Glutamatergic neuron (in vitro differentiated cells): Measurements from ENCODE around the gene SIGLEC12. TPM values are rescaled to one million over a fixed set of nuclear protein-coding genes. Genes with fewer than 3 reads are reported as not detected.

Experiments
- DNase-seq: peaks from one replicate; pipeline ENCODE4 v3.0.0; 2022
- H3K27ac Mint-ChIP-seq: one replicate; pipeline ENCODE4 v1.8.0; 2020; ENCODE audit warnings: mild to moderate bottlenecking, mixed read lengths, inconsistent platforms; ENCODE audit not compliant: unreplicated experiment
- H3K27me3 Mint-ChIP-seq: one replicate; pipeline ENCODE4 v1.8.0; 2020; ENCODE audit warnings: mild to moderate bottlenecking, moderate library complexity, mixed read lengths, inconsistent platforms; ENCODE audit not compliant: unreplicated experiment
- H3K36me3 Mint-ChIP-seq: one replicate; pipeline ENCODE4 v1.8.0; 2020; ENCODE audit warnings: mild to moderate bottlenecking, mixed read lengths, inconsistent platforms; ENCODE audit not compliant: unreplicated experiment
- H3K4me1 Mint-ChIP-seq: one replicate; pipeline ENCODE4 v1.8.0; 2020; ENCODE audit warnings: mild to moderate bottlenecking, low read depth, mixed read lengths, inconsistent platforms; ENCODE audit not compliant: unreplicated experiment
- H3K4me3 Mint-ChIP-seq: one replicate; pipeline ENCODE4 v1.8.0; 2020; ENCODE audit warnings: mild to moderate bottlenecking, mixed read lengths, inconsistent platforms; ENCODE audit not compliant: unreplicated experiment
- H3K9me3 Mint-ChIP-seq: one replicate; pipeline ENCODE4 v1.8.0; 2020; ENCODE audit warnings: mild to moderate bottlenecking, moderate library complexity, mixed read lengths, inconsistent platforms; ENCODE audit not compliant: unreplicated experiment
- CTCF ChIP-seq: fragments of 200-600 bp; sonication (generic); IDR thresholded peaks from one replicate; pipeline ENCODE4 v1.5.0; 2021; ENCODE audit not compliant: partially characterized antibody, unreplicated experiment
- total RNA-seq: library from RNA; stranded (reverse); fragmentation: NEBNext Ultra II Directional; extraction: Animal tissue kit (Norgen Biotek cat#: 25700); gene quantifications from one replicate; pipeline ENCODE4 v1.2.1, GENCODE V29; 2021; ENCODE audit not compliant: unreplicated experiment

The SIGLEC12 gene
- total RNA-seq, 1 donor from 2014 or later = not detected

GRCh38 chr19:51485960-51486660 is 15.5 kb downstream of the SIGLEC12 start:
- Mint-ChIP-seq H3K27ac (no peak overlapping the region), H3K4me3 (no peak overlapping the region), H3K27me3 (peaks cover 2% of the 10 kb centered on the region), H3K4me1 (no peaks in the 10 kb centered on the region), H3K36me3 (no peaks in the 10 kb centered on the region), H3K9me3 (peaks cover 1% of the 10 kb centered on the region)
- DNase-seq = no peak
- TF ChIP-seq CTCF = no peak

GRCh38 chr19:51480590-51480989 is 21.0 kb downstream of the SIGLEC12 start:
- no peak for DNase-seq
- no peak overlapping the region for H3K4me3 Mint-ChIP-seq
- no peak overlapping the region for H3K27ac Mint-ChIP-seq
- H3K36me3 Mint-ChIP-seq = no peaks in the 10 kb centered on the region
- H3K27me3 Mint-ChIP-seq = peaks cover 8% of the 10 kb centered on the region
- H3K9me3 Mint-ChIP-seq = peaks cover 3% of the 10 kb centered on the region
- TF ChIP-seq CTCF = no peak
- H3K4me1 Mint-ChIP-seq = no peaks in the 10 kb centered on the region

- Mint-ChIP-seq H3K9me3 (peaks cover 1% of the 10 kb centered on the region), H3K4me1 (no peaks in the 10 kb centered on the region), H3K36me3 (no peaks in the 10 kb centered on the region), H3K27ac (no peak overlapping the region), H3K27me3 (peaks cover 9% of the 10 kb centered on the region), H3K4me3 (no peak overlapping the region)
- DNase-seq = no peak
- TF ChIP-seq CTCF = no peak
Observed at GRCh38 chr19:51479531-51480331, 21.9 kb downstream of the SIGLEC12 start.

- H3K27ac Mint-ChIP-seq = no peak within 1 kb of the TSS
- peaks cover 11% of the 10 kb centered on the region for H3K27me3 Mint-ChIP-seq
- no peak for DNase-seq
- no peaks in the 10 kb centered on the region for H3K4me1 Mint-ChIP-seq
- no peak for TF ChIP-seq CTCF
- H3K9me3 Mint-ChIP-seq = peaks cover 1% of the 10 kb centered on the region
- H3K4me3 Mint-ChIP-seq = no peak within 1 kb of the TSS
- H3K36me3 Mint-ChIP-seq = no peaks in the 10 kb centered on the region
Observed at GRCh38 chr19:51478381-51479234, 23.0 kb downstream of the SIGLEC12 start, which contains the start of gene CEACAM18. Gene CEACAM18 (plus strand): TSS chr19:51478539.
